ENCODE measurements around the gene MSI2.

Gene MSI2

GRCh38 chr17:57678393-57678792 is 422.1 kb downstream of the MSI2 start:
- ChIA-PET CTCF (interaction anchor here (0.7 kb wide), 1 partner anchor 151 kb away, joined by 3 read pairs; no protein-coding TSS in a partner anchor), POLR2A (no interaction called here)
- TF ChIP-seq ELF4 (IDR thresholded peaks at IDR 0.05) (no peak), NFRKB (IDR thresholded peaks at IDR 0.05) (no peak), FOXA1 (IDR thresholded peaks at IDR 0.05) (no peak), TARDBP (IDR thresholded peaks at IDR 0.05) (no peak), L3MBTL2 (conservative IDR thresholded peaks at IDR 0.05) (no peak), SUZ12 (IDR thresholded peaks at IDR 0.05) (no peak), ARNT (IDR thresholded peaks at IDR 0.05) (no peak)
- TF ChIP-seq, protein P1, sequence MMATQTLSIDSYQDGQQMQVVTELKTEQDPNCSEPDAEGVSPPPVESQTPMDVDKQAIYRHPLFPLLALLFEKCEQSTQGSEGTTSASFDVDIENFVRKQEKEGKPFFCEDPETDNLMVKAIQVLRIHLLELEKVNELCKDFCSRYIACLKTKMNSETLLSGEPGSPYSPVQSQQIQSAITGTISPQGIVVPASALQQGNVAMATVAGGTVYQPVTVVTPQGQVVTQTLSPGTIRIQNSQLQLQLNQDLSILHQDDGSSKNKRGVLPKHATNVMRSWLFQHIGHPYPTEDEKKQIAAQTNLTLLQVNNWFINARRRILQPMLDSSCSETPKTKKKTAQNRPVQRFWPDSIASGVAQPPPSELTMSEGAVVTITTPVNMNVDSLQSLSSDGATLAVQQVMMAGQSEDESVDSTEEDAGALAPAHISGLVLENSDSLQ (IDR thresholded peaks at IDR 0.05): no peak
- DNase-seq (ENCODE audit: extremely low spot score): no peak

DNA sequence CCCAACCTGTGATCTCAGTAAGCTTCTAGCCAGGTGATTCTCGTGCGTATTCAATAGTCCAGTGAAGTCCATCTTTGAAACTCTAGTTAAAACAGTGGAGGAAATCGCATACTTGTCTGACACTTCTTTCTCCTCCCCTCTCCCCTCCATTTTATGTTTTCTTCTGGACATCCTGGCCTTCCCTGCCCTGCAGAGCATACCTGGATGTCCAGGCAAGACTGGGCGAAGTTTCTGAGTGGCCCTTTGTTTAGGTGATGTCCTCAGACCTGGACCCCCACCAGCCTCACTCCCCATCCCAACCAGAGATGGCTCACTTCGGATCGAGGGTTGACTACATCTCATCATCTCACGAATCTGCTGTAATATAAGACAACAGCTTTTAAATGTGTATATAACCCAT is 423.0 kb downstream of the MSI2 start:
- ChIA-PET POLR2A (no interaction called here), CTCF (no interaction called here)
- TF ChIP-seq ELF4 (IDR thresholded peaks at IDR 0.05) (no peak), CTBP1 (IDR thresholded peaks at IDR 0.05; ENCODE audit: borderline replicate concordance) (no peak), FOXA1 (IDR thresholded peaks at IDR 0.05) (no peak), TARDBP (IDR thresholded peaks at IDR 0.05) (no peak), FOXK2 (IDR thresholded peaks at IDR 0.05) (no peak), ARNT (IDR thresholded peaks at IDR 0.05) (no peak), SUZ12 (IDR thresholded peaks at IDR 0.05) (no peak), L3MBTL2 (conservative IDR thresholded peaks at IDR 0.05) (no peak), ZNF384 (IDR thresholded peaks at IDR 0.05) (no peak), NFRKB (IDR thresholded peaks at IDR 0.05) (no peak), FOXM1 (IDR thresholded peaks at IDR 0.05; ENCODE audit: borderline replicate concordance) (no peak), SP1 (IDR thresholded peaks at IDR 0.05) (no peak)
- TF ChIP-seq, protein P1 (IDR thresholded peaks at IDR 0.05): no peak
- DNase-seq (ENCODE audit: extremely low spot score): no peak

DNA sequence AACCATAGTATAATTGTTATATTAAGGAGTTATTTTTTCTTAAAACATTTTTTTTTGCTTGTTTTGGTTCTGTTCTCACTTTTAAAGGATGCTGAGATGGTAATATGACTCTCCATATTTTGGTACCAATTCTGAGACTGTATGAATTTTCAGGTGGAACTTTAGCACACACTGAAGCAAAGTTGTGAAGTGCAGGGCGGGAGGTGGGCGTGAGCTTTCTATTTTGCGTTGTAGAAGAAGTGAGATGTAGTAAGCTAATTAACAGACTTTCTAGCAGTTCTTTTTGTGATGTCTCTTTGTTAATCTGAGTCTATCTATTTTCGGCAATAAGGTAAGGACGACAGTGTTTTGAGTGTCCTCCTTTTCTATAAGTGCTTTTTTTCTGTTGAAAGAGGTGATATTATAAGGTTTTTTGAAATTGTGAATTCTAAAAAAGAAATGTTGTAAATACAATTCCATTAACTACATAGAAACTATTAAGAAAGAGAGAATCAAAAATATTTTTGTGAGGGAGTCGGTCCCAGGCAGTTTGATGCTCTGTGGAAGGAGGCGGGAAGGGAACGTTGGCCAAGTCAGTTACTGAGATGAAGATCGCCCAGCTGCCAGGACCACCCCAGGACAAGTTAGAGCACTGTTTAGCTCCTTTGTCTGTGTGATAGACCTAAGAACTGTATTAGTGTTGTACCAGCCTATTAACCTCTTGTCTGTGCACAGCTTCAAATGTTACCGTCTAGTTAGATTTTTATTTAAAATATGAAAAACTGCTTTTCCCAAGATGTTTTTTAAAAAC is 423.8 kb downstream of the MSI2 start:
- CTCF ChIA-PET: interaction anchor here (2.2 kb wide), 1 partner anchor 9 kb away, joined by 10 read pairs; no protein-coding TSS in a partner anchor
- no peak for TF ChIP-seq NFRKB (IDR thresholded peaks at IDR 0.05)
- no peak for TF ChIP-seq FOXK2 (IDR thresholded peaks at IDR 0.05)
- TF ChIP-seq, protein P1 (IDR thresholded peaks at IDR 0.05): no peak
- TF ChIP-seq ZNF384 (IDR thresholded peaks at IDR 0.05): no peak
- TF ChIP-seq ELF4 (IDR thresholded peaks at IDR 0.05): no peak
- no peak for TF ChIP-seq ARNT (IDR thresholded peaks at IDR 0.05)
- no peak for TF ChIP-seq SUZ12 (IDR thresholded peaks at IDR 0.05)
- no peak for TF ChIP-seq HDGF (IDR thresholded peaks at IDR 0.05; ENCODE audit: borderline replicate concordance)
- no peak for TF ChIP-seq FOXA1 (IDR thresholded peaks at IDR 0.05)
- TF ChIP-seq SP1 (IDR thresholded peaks at IDR 0.05): no peak
- TF ChIP-seq BHLHE40 (IDR thresholded peaks at IDR 0.05; ENCODE audit: borderline replicate concordance): no peak
- no peak for TF ChIP-seq L3MBTL2 (conservative IDR thresholded peaks at IDR 0.05)
- no peak for DNase-seq (ENCODE audit: extremely low spot score)
- POLR2A ChIA-PET: no interaction called here

GRCh38 chr17:57682701-57683100 is 426.4 kb downstream of the MSI2 start:
- DNase-seq (ENCODE audit: extremely low spot score): no peak
- no peak for TF ChIP-seq HDGF (IDR thresholded peaks at IDR 0.05; ENCODE audit: borderline replicate concordance)
- TF ChIP-seq ARNT (IDR thresholded peaks at IDR 0.05): no peak
- no peak for TF ChIP-seq CTBP1 (IDR thresholded peaks at IDR 0.05; ENCODE audit: borderline replicate concordance)
- TF ChIP-seq SP1 (IDR thresholded peaks at IDR 0.05): no peak
- no peak for TF ChIP-seq SUZ12 (IDR thresholded peaks at IDR 0.05)
- TF ChIP-seq, protein P1 (IDR thresholded peaks at IDR 0.05): no peak
- no peak for TF ChIP-seq ZNF384 (IDR thresholded peaks at IDR 0.05)
- TF ChIP-seq BHLHE40 (IDR thresholded peaks at IDR 0.05; ENCODE audit: borderline replicate concordance): no peak
- TF ChIP-seq FOXM1 (IDR thresholded peaks at IDR 0.05; ENCODE audit: borderline replicate concordance): no peak
- no peak for TF ChIP-seq TARDBP (IDR thresholded peaks at IDR 0.05)
- TF ChIP-seq ELF4 (IDR thresholded peaks at IDR 0.05): no peak
- ChIA-PET POLR2A (no interaction called here), CTCF (interaction anchor here (0.7 kb wide), 1 partner anchor 11 kb away, joined by 3 read pairs; no protein-coding TSS in a partner anchor)

- no peak for DNase-seq (ENCODE audit: extremely low spot score)
- ChIA-PET CTCF (interaction anchor here (0.7 to 1.6 kb wide), 3 partner anchors 13 to 101 kb away, joined by 3 to 7 read pairs (median 4); no protein-coding TSS in a partner anchor), POLR2A (no interaction called here)
- TF ChIP-seq BHLHE40 (IDR thresholded peaks at IDR 0.05; ENCODE audit: borderline replicate concordance) (no peak), FOXM1 (IDR thresholded peaks at IDR 0.05; ENCODE audit: borderline replicate concordance) (no peak), SP1 (IDR thresholded peaks at IDR 0.05) (no peak), ELF4 (IDR thresholded peaks at IDR 0.05) (no peak), LEF1 (IDR thresholded peaks at IDR 0.05; ENCODE audit: borderline replicate concordance) (no peak), NFRKB (IDR thresholded peaks at IDR 0.05) (no peak), SUZ12 (IDR thresholded peaks at IDR 0.05) (no peak), ZNF384 (IDR thresholded peaks at IDR 0.05) (no peak), ARNT (IDR thresholded peaks at IDR 0.05) (no peak), FOXA1 (IDR thresholded peaks at IDR 0.05) (no peak), L3MBTL2 (conservative IDR thresholded peaks at IDR 0.05) (no peak), TARDBP (IDR thresholded peaks at IDR 0.05) (no peak), FOXK2 (IDR thresholded peaks at IDR 0.05) (no peak), CTBP1 (IDR thresholded peaks at IDR 0.05; ENCODE audit: borderline replicate concordance) (no peak), HDGF (IDR thresholded peaks at IDR 0.05; ENCODE audit: borderline replicate concordance) (no peak)
- TF ChIP-seq, protein P1 (IDR thresholded peaks at IDR 0.05): no peak
Measured at GRCh38 chr17:57684711-57685498, 428.6 kb downstream of the MSI2 start.

Measured in HEK293T (cell line).